NCI-H187 treated with DMSO at 0.1 percent for 48 hours (cell line): ENCODE results near the gene FNDC11.

Experiments used
- DNase-seq: peaks from one replicate; lab custom pipeline; 2025; lab: John Stamatoyannopoulos, UW

FNDC11 gene

DNA sequence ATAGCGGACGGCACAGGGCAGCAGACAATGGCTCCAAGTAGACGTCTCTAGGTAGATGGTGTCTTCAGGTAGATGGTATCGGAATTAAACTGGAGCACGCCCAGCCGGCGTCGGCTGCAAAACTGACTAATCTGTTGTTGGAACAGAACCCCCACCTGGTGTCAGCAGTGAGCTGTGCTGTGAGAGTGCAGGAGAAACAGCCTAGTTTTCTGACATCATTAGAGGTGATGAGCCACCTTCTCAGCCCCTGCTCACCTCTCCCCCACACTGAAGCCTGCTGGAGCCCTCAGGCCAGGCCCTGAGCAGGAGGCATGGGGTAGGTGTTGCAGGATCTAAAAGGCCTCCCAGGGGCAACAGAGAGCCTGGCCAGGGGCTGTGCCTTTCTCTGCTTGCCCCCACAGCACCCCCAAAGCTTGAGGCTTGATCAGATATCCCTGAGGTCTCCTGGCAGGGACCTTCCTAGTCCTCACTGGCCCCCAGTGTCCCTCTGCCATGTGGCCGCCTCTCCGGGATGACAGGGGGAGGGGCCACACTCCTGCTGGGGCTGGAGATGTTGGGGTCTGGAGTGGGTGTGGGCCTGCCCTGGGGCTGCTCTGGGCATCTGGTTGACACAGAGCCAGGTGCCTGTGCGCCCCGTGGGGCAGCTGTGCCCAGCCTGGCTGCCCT is 27.0 kb downstream of the FNDC11 start:
- DNase-seq = no peak

DNA sequence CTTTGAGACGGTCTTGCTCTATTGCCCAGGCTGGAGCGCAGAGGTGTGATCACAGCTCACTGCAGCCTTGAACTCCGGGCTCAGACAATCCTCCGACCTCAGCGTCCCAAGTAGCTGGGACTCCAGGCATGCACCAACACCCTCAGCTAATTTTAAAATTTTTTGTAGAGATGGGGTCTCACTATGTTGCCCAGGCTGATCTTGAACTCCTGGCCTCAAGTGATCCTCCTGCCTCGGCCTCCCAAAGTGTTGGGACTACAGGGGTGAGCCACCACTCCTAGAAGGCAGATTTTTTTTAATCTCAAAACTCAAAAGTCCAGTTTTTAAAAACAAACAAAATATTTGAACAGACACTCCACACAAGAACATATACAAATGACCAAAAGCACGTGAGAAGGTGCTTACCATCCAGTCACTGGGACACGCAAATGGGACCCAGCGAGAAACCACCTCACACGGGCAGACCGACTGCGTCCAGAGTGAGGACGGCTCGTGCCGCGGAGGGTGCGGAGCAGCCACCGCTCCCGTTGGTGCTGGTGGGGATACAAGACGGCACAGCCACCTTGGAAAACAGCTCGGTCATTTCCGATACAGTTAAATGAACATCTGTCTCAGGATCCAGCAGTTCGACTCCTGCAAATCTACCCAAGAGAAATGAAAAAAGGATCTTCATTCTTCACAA is 28.6 kb downstream of the FNDC11 start:
- DNase-seq = no peak

DNA sequence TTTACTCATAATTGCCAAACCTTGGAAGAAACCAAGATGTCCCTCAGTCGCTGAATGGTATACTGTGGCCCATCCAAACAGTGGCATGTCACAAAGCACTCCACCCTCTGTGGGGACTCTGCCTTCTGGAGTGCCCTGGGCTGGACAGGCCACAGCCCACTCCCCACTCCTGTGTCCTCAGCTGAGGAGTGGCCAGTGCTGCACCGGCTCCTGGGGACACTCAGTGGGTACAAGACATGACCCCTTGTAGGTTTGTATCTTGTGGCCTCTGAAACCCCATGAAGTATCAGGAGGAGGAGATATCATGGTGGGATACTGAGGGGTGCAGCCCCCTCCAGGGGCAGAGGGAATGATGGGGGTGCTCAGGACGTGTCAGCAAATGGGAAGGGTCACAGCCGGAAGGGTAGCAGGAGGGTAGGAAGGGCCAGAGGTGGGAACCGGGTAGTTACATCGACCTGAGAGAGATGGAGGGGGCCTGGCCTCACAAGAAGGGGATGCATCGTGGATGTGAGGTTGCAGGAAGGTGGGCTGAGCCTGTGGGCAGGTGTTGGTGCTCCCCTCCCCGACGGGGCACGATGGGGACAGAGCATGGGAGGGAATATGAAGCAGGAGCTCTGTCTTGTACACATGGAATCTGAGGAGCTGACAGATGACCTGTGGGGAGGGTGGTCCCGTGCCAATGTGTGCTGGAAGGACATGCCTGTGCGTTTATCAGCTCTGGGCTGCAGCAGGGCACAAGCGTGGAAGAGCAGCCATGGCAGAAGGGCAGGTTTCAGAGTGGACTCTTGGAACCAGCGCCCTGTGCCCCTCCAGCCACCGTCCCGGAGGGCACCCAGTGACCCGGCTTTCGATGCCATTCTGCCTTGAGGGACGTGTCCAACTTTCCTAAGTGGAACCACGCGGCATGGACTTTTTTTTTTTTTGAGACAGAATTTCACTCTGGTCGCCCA is 31.9 kb downstream of the FNDC11 start:
- no peak for DNase-seq

DNA sequence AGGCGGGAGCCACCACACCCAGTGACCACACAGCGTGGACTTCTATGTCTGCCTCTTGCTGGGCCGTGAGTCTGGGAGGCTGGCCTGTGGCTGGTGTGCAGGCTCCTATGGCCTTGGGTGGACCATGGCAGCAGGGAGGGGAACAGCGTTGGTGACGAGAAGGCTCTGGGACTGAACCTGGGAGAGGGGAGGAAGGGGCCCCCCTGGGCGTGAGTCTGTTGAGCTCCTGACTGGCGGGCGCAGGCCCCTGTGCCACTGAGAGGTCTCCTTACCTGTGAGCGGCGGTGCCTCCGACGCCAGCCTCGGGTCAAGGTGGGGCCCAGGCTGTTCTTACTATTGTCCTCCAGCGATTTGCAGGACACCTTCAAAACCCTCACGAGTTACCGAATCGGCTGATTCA is 32.8 kb downstream of the FNDC11 start:
- DNase-seq = no peak

DNA sequence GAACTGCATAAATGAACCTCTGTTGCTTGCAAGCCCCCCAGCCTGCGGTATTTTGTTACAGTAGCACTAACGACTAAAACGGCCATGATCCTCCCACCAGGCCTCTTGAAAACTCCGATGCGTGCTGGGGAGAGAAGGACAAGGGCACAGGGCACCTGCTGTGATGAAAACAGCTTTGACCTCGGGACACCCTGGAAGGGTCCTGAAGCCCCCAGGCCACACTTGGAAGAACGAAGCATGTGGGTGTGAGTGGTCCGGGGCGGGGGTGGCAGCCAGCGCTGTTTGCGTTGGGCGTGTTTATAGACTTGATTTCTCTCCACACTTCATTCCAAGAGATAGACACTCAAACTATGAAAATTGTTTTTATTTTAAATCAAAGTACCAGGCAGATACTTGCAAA is 33.3 kb downstream of the FNDC11 start:
- no peak for DNase-seq

DNA sequence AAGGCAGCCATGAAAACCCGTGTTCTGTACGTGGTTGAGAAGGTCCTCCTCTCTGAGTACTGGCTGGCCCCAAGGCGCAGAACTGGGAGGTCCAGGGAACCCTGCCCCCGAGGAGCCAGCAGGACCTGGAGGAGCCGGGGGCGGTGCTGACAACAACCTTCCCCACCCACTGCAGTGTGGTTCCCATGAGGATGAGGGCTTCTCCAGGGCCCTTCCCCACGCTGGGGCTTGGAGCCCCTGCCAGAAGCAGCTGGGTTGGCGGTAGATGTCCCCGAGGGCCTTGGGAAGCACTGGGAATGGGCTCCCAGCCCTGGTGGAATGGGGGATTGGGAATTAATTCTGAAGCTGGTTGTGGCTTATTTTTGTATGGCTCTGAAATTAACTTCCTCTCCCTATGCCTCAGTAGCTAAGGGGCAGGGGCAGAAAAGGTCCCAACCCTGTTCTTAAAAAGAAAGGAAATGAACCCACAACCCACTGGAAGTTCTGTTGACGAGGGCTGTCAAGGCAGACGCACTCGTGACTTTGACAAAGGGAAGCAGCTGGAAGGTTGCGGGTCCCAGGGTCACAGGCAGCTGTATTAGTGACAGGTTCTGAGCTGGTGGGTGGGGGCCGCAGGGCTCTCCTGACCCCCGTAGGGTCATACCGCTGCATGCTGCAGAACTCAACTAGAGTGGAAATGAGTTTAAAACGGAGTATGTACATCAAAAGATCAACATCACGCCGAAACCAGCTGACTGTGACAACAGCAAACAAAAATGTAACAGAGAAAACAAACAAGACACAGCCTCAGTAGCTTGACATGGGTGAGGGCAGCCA is 34.0 kb downstream of the FNDC11 start:
- no peak for DNase-seq

DNA sequence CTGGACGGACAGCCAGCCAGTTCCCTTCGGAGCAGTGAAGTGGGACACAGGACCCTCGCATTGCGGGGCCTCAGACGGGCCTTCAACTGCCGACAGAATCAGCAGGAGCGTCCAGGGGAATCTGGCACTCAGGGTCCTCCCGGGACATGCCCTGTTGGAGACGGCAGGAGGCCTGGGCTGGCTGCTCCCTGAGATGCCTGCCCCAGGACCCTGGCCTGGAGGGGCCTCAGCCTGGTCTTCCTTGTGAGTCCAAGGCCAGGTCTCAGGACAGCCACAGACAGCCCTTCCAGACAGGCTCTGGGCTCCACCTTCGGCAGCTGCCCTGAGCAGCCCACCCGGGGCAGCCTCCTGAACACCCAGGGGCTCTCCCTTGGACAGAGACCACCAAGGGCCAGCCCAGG is 34.7 kb downstream of the FNDC11 start:
- no peak for DNase-seq

DNA sequence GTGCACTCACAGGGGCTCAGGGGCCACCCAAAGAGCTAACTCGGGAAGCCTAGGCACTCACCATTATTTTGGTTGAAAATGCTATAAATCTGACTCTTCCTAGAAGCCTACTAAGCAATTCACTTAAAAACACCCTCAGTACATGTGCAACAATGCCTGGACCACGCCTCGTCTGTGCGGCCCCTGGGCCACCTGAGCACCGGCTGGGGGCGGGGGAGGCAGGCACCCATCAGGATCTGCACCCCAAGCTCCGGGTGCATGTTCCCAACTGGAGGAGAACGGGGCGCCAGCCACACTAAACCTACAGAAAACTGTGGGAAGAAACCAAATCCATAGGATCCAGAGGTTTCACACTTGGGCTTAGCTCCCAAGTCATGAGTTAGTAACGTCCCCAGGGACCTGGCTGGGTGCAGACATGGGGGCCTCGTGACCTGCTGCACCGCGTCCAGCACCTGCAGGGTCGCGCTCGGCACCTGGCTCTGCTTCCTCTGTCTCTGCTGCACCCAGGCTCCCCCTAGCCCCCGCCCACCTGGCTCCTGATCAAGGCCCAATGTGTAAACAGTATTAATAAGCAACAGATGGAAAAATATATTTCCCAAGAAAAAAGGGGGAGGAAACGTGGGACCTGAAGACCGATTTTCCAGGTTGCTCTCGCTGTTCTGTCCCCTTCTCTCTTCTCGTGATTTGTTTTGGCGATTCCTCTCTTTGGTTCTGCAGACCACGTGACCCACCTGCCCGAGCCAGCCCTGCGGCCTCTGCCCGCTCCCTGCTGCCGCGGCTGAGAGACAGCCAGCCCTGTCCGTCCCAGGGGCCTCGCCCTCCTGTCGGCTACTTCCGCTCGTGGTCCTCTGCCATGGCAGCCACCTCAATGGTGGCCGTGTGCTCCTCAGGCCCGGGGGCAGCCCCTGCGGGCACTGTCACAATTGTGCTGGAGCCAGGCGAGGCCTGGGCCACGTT is 35.6 kb downstream of the FNDC11 start:
- DNase-seq = no peak

DNA sequence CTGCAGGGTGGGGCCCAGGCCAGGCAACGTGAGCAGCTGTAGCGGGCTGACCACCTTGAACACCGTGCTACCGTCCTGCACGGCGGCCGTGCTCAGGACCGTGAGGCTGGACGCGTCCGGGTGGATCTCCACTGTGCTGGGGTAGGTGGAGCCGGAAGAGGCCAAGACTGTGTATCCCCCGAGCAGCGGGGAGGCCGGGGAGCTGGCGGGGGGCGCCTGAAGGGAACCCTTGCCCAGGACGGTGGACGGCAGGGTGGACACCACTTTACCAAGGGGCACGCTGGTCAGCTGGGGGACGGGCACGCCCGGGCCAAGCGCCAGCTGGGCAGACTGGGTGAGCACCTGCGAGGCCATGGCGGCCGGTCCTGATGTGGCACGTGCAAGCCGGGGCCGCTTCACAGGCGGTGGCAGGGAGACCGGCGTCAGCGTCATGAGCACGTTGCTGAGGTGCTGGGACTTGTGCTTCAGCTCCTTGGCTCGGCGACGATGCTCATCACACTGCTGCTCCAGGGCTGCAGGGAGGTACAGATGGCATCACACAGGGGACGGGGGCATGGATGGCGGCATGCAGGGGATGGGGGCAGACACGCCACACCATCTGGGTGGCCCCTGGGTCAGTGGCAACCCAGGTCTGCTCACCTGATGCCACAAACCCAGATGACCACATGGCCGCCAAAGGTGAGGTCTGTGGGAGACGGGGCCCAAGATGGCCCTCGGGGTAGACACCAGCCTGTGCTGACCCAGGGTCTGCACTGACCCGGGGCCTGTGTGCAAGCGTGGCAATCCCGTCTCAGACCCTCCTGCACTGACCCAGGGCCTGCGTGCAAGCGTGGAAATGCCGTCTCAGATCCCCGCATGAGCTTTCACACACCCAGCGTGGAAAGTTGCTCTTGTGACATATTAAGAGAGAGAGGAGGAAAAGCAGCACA is 36.5 kb downstream of the FNDC11 start:
- DNase-seq = no peak

DNA sequence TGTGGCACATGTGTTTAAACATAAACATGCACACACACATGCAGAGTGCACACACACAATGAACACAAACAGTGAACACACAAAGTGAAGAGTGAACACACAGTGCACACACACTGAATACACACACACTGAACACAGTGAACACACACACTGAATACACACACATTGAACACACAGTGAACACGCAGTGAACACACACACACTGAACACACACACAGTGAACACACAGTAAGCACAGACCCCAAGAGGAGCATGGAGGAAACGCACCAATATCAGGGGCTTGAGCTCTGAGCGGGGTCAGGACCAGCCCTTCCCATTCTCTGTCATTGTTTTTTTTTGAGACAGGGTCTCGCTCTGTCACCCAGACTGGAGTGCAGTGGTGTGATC is 37.2 kb downstream of the FNDC11 start:
- DNase-seq = no peak

DNA sequence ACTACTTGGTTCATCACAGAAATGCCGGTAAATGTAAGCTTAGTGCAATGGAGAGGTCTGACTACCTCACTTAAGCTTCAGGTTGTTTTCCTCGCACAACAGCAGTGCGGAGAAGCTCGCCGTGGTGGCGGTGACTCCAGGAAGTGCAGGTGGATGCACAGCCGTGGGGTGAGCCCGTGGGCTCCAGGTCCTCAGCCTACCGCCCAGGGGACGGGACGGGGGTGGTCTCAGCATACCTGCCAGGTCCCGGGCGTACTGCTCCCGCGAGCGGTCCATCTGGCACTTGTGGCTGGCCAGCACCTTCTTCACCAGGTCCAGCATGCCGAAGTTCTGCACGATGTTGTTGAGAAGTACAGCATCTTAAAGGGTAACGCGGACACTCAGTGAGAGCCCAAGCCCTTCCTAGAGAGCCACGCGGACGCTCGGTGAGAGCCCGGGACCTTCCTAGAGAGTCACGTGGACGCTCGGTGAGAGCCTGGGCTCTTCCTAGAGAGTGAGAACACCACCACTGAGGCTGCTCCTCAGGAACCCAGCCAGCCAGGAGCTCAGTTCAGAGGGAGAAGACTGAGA is 37.9 kb downstream of the FNDC11 start:
- DNase-seq = no peak

DNA sequence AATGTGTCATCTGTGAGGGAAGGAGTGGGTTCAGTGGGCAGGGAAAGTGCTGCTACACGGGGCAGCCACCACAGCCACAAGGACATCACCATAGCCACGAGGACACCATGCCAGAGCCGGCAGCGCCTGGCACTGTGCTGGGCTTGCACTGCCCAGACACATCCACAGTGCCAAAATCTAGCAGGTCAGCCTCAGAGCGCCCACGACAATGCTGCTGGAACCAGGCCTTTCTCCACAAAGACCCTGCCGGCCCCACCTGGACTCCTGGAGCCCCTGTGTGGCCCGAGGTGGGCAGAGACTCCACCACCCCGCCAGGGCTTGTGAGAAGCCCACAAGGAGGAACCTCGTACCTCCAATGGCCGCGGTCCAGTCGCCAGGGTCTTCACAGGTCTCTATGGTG is 38.7 kb downstream of the FNDC11 start:
- DNase-seq = no peak

DNA sequence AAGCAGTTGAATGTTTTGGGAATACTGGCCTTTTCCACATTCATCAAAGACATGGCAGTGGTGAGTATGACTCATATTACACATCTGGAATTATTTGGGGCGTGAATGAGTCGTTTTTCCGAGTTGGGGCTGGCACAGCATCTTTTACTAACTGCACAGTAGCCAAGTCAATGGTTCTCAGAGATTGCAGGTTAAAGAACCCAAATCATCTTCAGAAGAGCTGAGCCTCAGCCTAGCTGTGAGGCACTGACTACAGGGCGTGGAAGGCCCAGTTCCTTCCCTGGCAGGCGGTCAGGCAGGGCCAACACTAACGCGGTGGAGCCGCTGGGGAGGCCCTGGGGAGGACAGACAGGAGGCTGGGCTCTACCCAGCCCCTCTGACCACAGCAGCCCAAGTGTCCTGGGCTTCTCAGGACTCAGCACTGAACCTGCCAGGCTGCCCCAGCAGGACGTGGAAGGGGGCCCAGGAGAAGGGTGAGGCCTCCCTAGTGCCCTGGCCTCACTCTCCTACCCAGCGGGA is 40.1 kb downstream of the FNDC11 start:
- no peak for DNase-seq

DNA sequence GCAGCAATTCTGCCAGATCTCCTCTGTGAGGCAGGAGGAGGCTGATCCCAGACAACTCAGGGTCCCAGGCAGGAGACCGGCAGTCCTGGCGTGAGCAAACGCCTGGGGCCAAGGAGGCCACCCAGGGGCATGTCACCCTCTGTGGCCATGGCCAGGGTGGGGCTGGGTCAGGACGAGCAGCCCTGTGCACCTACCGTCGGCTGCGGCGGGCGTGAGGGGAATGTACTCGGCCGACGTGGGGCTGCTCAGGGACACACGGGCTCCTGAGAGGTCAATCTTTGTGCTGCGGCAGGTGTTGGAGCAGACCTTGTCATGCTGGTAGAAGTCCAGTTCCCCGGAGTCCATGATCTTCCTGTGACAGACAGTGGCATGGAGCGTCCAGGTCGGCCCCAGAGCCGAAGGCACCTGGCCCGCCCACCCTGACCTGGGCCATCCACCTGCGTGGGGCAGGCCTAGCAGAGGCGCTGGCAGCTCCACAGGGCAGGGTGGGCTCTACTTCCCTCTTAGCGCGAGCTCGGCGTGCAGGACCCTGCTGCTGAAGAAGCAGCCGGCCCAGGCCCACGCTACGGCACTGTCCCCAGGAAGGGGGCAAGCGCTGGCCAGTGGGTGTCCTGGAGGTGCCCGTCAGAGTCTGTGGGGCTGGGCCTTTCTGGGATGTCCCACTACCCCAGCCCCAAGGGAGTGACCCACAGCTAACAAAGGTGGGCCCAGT is 41.6 kb downstream of the FNDC11 start:
- no peak for DNase-seq

DNA sequence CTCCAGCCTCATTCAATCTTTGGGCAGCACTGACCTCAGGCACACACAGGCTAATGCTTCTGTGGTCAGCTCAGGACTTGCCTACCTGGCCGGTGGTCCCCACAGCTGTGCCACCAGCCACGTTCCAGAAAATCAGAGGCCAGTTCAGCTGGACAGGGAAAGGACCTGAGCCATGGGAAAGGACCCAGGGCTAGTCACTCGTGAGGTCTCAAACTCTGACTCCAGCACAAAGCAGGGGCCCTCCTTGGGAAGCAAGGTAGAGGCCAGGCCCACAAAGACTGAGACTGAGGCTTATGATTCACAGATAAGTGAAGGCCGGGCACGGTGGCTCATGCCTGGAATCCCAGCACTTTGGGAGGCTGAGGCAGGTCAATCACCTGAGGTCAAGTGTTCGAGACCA is 42.5 kb downstream of the FNDC11 start:
- DNase-seq = no peak

DNA sequence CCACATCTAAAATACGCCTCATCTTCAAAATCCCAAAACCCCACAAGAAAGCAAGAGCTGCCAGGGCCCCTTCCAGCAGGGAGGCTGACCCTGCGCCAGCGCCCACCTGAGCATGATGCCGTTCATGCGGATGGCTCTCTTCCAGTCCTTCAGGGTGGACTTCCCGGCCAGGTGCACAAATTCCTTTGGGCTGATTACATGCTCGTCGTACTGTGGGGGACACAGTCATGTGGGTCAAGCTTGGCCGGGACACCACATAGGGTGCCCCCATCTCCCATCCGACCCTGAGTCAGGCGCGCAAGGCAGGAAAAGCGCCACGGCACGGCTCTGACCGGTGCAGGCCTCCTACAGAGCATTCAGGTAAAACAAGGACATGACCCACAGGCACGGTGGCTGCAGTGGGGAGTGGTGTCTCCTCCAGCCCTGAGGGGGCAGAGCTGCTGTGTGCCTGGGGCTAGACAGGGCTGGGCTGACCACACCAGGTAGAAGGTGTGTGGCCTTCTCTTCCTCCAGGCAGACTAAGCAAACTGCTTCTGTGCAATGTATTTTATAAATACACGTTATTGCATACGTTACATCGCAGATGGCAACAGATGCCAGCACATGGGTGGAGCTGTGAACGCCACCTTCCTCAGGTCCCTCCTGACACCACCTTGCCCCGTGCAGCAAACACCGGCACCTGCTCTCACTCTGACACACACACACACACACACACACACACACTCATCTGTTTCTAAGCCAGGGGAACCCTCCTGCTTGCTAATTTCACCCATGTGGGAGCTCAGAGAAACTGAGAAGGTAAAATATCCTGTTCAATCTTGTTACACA is 43.9 kb downstream of the FNDC11 start:
- DNase-seq = no peak
